EH (cell line): ENCODE data around the gene QPCT.

Experiments used
- DNase-seq: peaks from one replicate; pipeline ENCODE4 v3.0.0-alpha.2; 2015; ENCODE audit warnings: low read depth

QPCT gene

GRCh38 chr2:37324786-37325624 is 19.4 kb upstream of the QPCT start, which contains the start of gene PRKD3:
Gene PRKD3 (minus strand): TSS chr2:37324833. CDS start chr2:37316524, 8,309 bp downstream.
- peak; percentile 59 for DNase-seq

- no peak for DNase-seq
Observed at GRCh38 chr2:37325625-37326071, 18.8 kb upstream of the QPCT start.

GRCh38 chr2:37326285-37326684 is 18.1 kb upstream of the QPCT start:
- peak; percentile 85 for DNase-seq

- DNase-seq = no peak
Observed at GRCh38 chr2:37326866-37327634, 17.4 kb upstream of the QPCT start.

GRCh38 chr2:37330681-37331080 is 13.7 kb upstream of the QPCT start:
- no peak for DNase-seq

- DNase-seq = no peak
Observed at GRCh38 chr2:37332560-37332959, 11.9 kb upstream of the QPCT start.

- no peak for DNase-seq
Observed at GRCh38 chr2:37333256-37333655, 11.2 kb upstream of the QPCT start.

GRCh38 chr2:37335604-37336003 is 8.8 kb upstream of the QPCT start:
- no peak for DNase-seq

GRCh38 chr2:37337620-37338280 is 6.7 kb upstream of the QPCT start:
- no peak for DNase-seq

GRCh38 chr2:37338933-37339332 is 5.5 kb upstream of the QPCT start:
- DNase-seq = no peak

GRCh38 chr2:37340637-37341036 is 3.8 kb upstream of the QPCT start:
- no peak for DNase-seq

- no peak for DNase-seq
Observed at GRCh38 chr2:37342591-37343220, 1.7 kb upstream of the QPCT start.

- DNase-seq = peak; percentile 50
Observed at GRCh38 chr2:37343537-37344434, 644 bp upstream of the QPCT start.

- DNase-seq = no peak
Observed at GRCh38 chr2:37348155-37348554, 3.7 kb downstream of the QPCT start.

- peak; percentile 15 for DNase-seq
Observed at GRCh38 chr2:37349231-37349860, 4.9 kb downstream of the QPCT start.

GRCh38 chr2:37350034-37350433 is 5.6 kb downstream of the QPCT start:
- no peak for DNase-seq

- DNase-seq = no peak
Observed at GRCh38 chr2:37354531-37354930, 10.1 kb downstream of the QPCT start.

- DNase-seq = no peak
Observed at GRCh38 chr2:37355735-37356134, 11.3 kb downstream of the QPCT start.

- no peak for DNase-seq
Observed at GRCh38 chr2:37356299-37356698, 11.9 kb downstream of the QPCT start.

- DNase-seq = no peak
Observed at GRCh38 chr2:37357069-37357468, 12.6 kb downstream of the QPCT start.

- DNase-seq = no peak
Observed at GRCh38 chr2:37357530-37357929, 13.1 kb downstream of the QPCT start.
